ENCODE results near the gene HCRTR1.

The HCRTR1 gene

DNA sequence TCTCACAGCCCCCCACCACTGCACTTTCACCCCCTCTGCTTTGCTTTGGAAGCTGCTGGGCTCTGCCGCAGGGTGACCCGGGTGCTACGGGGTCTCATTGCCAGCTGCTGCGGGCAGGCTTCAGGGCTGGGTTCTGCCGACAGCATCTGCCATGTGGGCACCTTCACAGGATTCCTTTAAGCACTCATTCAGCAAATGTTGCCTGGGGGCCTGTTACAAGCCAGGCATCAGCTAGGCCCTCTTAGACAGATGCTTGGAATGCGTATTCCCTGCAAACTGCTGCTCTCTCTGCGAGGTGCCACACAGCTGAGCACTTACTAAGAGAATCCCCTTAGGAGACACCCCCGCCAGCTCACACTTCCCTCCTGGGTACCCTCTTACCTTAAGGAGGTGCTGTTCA lies 57.1 kb downstream of the HCRTR1 start:
- H3K4me3 ChIP-seq (ENCODE audit: low read length): no peak overlapping the region
- no peak for DNase-seq (ENCODE audit: low read depth, low spot score)

DNA sequence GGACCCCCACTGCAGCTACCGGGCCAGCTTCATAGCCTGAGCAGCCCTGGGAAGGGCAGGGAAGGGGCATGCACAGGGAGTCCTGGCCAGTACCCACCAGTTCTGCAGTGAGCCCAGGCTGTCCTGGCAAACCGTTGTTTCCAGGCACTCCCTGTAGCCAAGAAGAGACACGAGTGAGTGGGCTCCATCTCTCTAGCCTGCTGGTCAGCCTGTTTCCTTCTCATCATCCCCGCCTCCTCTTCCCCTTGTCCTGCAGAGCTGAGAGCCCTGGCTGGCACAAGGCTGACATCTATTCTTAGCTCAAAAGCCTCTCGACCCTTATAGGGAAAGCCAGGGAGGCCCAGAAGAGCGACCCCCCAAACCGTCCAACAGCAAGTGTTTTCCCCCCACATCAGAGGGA lies 57.7 kb downstream of the HCRTR1 start:
- no peak overlapping the region for H3K4me3 ChIP-seq (ENCODE audit: low read length)
- DNase-seq (ENCODE audit: low read depth, low spot score): no peak

GRCh38 chr1:31675756-31676155 lies 58.3 kb downstream of the HCRTR1 start:
- no peak overlapping the region for H3K4me3 ChIP-seq (ENCODE audit: low read length)
- no peak for DNase-seq (ENCODE audit: low read depth, low spot score)
